Activated CD8-positive, alpha-beta memory T cell treated with anti-CD3 and anti-CD28 coated beads, Interleukin-2, amount 10 ng/mL, durations not matched to agents 7 days and 5 days (primary cell): ENCODE measurements around the gene PDE9A. TPM values are rescaled to one million over a fixed set of nuclear protein-coding genes. Genes with fewer than 3 reads are reported as not detected.

Experiments
- ATAC-seq: fragments of 150-1000 bp; cut with Tn5 transposase; one replicate; pipeline ENCODE4 v1.10.0; 2021; ENCODE audit warnings: moderate library complexity
- CTCF ChIA-PET: fragments of 350-600 bp; sonication (Branson Sonifier 250); formaldehyde crosslinking; loops from one replicate; lab custom pipeline; 2021; ENCODE audit warnings: antibody characterized with exemption; lab: Charles Lee
- DNase-seq: peaks from one replicate; pipeline ENCODE4 v3.0.0-alpha.2; 2020
- H3K27ac Mint-ChIP-seq: one replicate; pipeline ENCODE4 v1.8.0; 2021; ENCODE audit warnings: mild to moderate bottlenecking, mixed read lengths
- H3K27me3 Mint-ChIP-seq: one replicate; pipeline ENCODE4 v1.8.0; 2021; ENCODE audit warnings: mixed read lengths
- H3K36me3 Mint-ChIP-seq: one replicate; pipeline ENCODE4 v1.8.0; 2021; ENCODE audit warnings: mild to moderate bottlenecking, mixed read lengths
- H3K4me1 Mint-ChIP-seq: one replicate; pipeline ENCODE4 v1.8.0; 2021; ENCODE audit warnings: mixed read lengths
- H3K4me3 Mint-ChIP-seq: one replicate; pipeline ENCODE4 v1.8.0; 2021; ENCODE audit warnings: mild to moderate bottlenecking, moderate library complexity, mixed read lengths
- H3K9me3 Mint-ChIP-seq: one replicate; pipeline ENCODE4 v1.8.0; 2022; ENCODE audit warnings: low read depth, mixed read lengths
- total RNA-seq, 2 experiments: library from RNA; stranded (reverse); gene quantifications; one replicate each; pipeline ENCODE4 v1.2.3, GENCODE V29; 2021

Gene PDE9A
- total RNA-seq, 2 experiments from 2014 or later = 2.0 to 6.8 TPM

- Mint-ChIP-seq H3K36me3 (peaks cover 1% of the 10 kb centered on the region), H3K4me3 (no peak overlapping the region), H3K27ac (no peak overlapping the region), H3K4me1 (peaks cover 19% of the 10 kb centered on the region), H3K27me3 (peaks cover 11% of the 10 kb centered on the region), H3K9me3 (no peaks in the 10 kb centered on the region)
- ATAC-seq = no peak
- DNase-seq = no peak
- CTCF ChIA-PET = no interaction called here
Measured at GRCh38 chr21:42722808-42723473, 69.5 kb downstream of the PDE9A start.

- H3K4me1 Mint-ChIP-seq = peaks cover 19% of the 10 kb centered on the region
- ATAC-seq (no peak), DNase-seq (no peak)
- no peak overlapping the region for H3K27ac Mint-ChIP-seq
- no peak overlapping the region for H3K4me3 Mint-ChIP-seq
- H3K36me3 Mint-ChIP-seq = peaks cover 7% of the 10 kb centered on the region
- CTCF ChIA-PET = no interaction called here
- peaks cover 11% of the 10 kb centered on the region for H3K27me3 Mint-ChIP-seq
- H3K9me3 Mint-ChIP-seq = peaks cover 4% of the 10 kb centered on the region
Measured at GRCh38 chr21:42724226-42724920, 71.0 kb downstream of the PDE9A start.

- Mint-ChIP-seq H3K4me3 (no peak overlapping the region), H3K36me3 (peaks cover 9% of the 10 kb centered on the region), H3K9me3 (peaks cover 5% of the 10 kb centered on the region), H3K27ac (no peak overlapping the region), H3K27me3 (peaks cover 10% of the 10 kb centered on the region), H3K4me1 (peaks cover 26% of the 10 kb centered on the region)
- no peak for ATAC-seq
- CTCF ChIA-PET = no interaction called here
- no peak for DNase-seq
Measured at GRCh38 chr21:42725416-42725930, 72.1 kb downstream of the PDE9A start.

GRCh38 chr21:42731264-42732032, 78.0 kb downstream of the PDE9A start:
- Mint-ChIP-seq H3K27ac (no peak overlapping the region), H3K4me3 (no peak overlapping the region), H3K27me3 (peaks cover 7% of the 10 kb centered on the region), H3K36me3 (peaks cover 23% of the 10 kb centered on the region), H3K9me3 (peaks cover 7% of the 10 kb centered on the region), H3K4me1 (peaks cover 43% of the 10 kb centered on the region)
- DNase-seq (no peak), ATAC-seq (no peak)
- CTCF ChIA-PET = interaction anchor here (1.6 kb wide), 1 partner anchor 47 kb away, joined by 4 read pairs; no protein-coding TSS in a partner anchor

DNA sequence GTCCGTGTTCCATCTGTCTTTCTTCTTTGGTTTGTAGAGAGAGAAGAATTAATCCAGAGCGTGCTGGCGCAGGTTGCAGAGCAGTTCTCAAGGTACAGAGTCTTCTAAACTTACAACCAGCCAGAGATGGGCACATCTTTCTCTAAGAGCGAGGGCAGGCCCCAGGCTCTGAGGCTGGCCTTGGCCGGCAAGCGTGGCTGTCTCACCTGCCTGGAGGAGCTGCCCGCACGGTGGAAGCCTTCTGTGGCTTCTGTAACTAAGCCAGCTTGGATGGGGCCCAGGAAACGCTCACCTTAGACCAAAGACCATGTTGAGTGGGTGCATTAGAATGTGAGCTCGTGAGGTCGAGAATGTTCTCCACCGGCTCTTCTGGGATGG, 78.6 kb downstream of the PDE9A start:
- no peak overlapping the region for H3K27ac Mint-ChIP-seq
- peaks cover 23% of the 10 kb centered on the region for H3K36me3 Mint-ChIP-seq
- CTCF ChIA-PET = interaction anchor here (1.6 kb wide), 1 partner anchor 47 kb away, joined by 4 read pairs; no protein-coding TSS in a partner anchor
- H3K9me3 Mint-ChIP-seq = peaks cover 7% of the 10 kb centered on the region
- peaks cover 48% of the 10 kb centered on the region for H3K4me1 Mint-ChIP-seq
- no peak for ATAC-seq
- H3K4me3 Mint-ChIP-seq = no peak overlapping the region
- H3K27me3 Mint-ChIP-seq = peaks cover 6% of the 10 kb centered on the region
- no peak for DNase-seq

GRCh38 chr21:42733037-42733627, 79.7 kb downstream of the PDE9A start:
- Mint-ChIP-seq H3K36me3 (peaks cover 22% of the 10 kb centered on the region), H3K9me3 (peaks cover 7% of the 10 kb centered on the region), H3K27ac (no peak overlapping the region), H3K4me1 (peaks cover 59% of the 10 kb centered on the region), H3K27me3 (no peaks in the 10 kb centered on the region), H3K4me3 (no peak overlapping the region)
- DNase-seq (no peak), ATAC-seq (no peak)
- CTCF ChIA-PET = interaction anchor here (1.6 kb wide), 1 partner anchor 48 kb away, joined by 4 read pairs; no protein-coding TSS in a partner anchor

- CTCF ChIA-PET = interaction anchor here (1.2 to 1.9 kb wide), 2 partner anchors 13 to 84 kb away, joined by 3 to 8 read pairs; no protein-coding TSS in a partner anchor
- no peak for DNase-seq
- Mint-ChIP-seq H3K27ac (peak overlapping the region; percentile 94), H3K4me3 (no peak overlapping the region), H3K4me1 (peaks cover 64% of the 10 kb centered on the region), H3K27me3 (no peaks in the 10 kb centered on the region), H3K9me3 (peaks cover 7% of the 10 kb centered on the region), H3K36me3 (peaks cover 21% of the 10 kb centered on the region)
- no peak for ATAC-seq
Measured at GRCh38 chr21:42733874-42734273, 80.5 kb downstream of the PDE9A start.

DNA sequence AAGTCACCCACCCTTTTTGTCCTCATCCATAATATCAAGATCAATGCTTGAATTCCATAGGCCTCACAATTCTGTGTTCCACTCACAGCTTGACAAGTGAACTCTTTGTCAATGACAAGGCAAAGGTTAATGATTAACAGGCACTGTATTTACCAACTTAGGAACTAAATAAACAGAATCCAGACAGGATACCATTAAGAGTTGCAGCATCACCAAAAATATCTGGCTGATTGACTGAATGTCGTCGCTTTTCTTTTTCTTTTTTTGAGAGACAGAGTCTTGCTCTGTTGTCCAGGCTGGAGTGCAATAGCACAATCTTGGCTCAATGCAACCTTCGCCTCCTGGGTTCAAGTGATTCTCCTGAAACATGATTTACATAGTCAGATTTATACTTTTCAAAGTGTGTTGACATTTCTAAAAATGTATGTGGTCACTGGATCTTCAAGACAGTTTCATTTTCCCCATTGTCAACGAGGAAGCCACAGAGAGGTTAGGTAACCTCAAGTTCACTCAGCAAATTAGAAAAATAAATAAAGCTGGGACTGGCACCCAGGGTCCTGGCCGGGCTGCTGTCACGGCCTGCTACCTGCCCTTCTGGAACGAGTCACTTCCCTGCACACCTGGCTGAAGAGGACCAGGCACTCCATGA, 81.0 kb downstream of the PDE9A start:
- ATAC-seq = peak; percentile 76
- DNase-seq = peak; percentile 54
- Mint-ChIP-seq H3K9me3 (peaks cover 2% of the 10 kb centered on the region), H3K27ac (peak overlapping the region; percentile 94), H3K36me3 (peaks cover 16% of the 10 kb centered on the region), H3K4me1 (peaks cover 66% of the 10 kb centered on the region), H3K27me3 (no peaks in the 10 kb centered on the region), H3K4me3 (peak overlapping the region; percentile 35)
- CTCF ChIA-PET = interaction anchor here (0.9 to 1.9 kb wide), 3 partner anchors 12 to 84 kb away, joined by 3 to 8 read pairs (median 3); no protein-coding TSS in a partner anchor

- CTCF ChIA-PET = interaction anchor here (0.9 to 1.9 kb wide), 3 partner anchors 12 to 83 kb away, joined by 3 to 8 read pairs (median 3); no protein-coding TSS in a partner anchor
- no peaks in the 10 kb centered on the region for H3K27me3 Mint-ChIP-seq
- peak overlapping the region; percentile 94 for H3K27ac Mint-ChIP-seq
- peaks cover 2% of the 10 kb centered on the region for H3K9me3 Mint-ChIP-seq
- peaks cover 14% of the 10 kb centered on the region for H3K36me3 Mint-ChIP-seq
- ATAC-seq (no peak), DNase-seq (no peak)
- H3K4me3 Mint-ChIP-seq = peak overlapping the region; percentile 35
- peaks cover 60% of the 10 kb centered on the region for H3K4me1 Mint-ChIP-seq
Measured at GRCh38 chr21:42735061-42735460, 81.6 kb downstream of the PDE9A start.

DNA sequence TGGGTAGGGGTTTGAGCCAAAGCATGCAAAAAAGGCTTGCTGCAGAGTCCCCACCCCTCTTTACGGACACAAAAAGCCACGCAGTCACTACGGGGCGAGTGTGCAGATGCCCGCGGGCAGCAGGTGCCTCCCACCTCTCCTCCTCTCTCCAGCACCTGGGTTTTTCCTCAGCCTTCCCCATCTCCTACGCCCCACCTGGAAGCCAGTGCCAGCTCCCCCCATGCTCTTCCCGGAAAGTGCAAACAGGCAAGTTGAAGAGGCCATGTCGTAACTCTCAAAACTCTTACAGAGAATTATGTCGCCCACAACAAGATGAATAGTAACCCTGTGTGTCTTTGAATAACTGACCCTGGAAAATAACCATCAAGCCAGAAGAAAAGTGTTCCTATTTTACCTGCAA, 82.5 kb downstream of the PDE9A start:
- CTCF ChIA-PET = no interaction called here
- no peaks in the 10 kb centered on the region for H3K27me3 Mint-ChIP-seq
- no peak for DNase-seq
- no peak overlapping the region for H3K4me3 Mint-ChIP-seq
- H3K36me3 Mint-ChIP-seq = peaks cover 14% of the 10 kb centered on the region
- peaks cover 58% of the 10 kb centered on the region for H3K4me1 Mint-ChIP-seq
- H3K27ac Mint-ChIP-seq = peak overlapping the region; percentile 69
- peaks cover 2% of the 10 kb centered on the region for H3K9me3 Mint-ChIP-seq
- no peak for ATAC-seq

DNA sequence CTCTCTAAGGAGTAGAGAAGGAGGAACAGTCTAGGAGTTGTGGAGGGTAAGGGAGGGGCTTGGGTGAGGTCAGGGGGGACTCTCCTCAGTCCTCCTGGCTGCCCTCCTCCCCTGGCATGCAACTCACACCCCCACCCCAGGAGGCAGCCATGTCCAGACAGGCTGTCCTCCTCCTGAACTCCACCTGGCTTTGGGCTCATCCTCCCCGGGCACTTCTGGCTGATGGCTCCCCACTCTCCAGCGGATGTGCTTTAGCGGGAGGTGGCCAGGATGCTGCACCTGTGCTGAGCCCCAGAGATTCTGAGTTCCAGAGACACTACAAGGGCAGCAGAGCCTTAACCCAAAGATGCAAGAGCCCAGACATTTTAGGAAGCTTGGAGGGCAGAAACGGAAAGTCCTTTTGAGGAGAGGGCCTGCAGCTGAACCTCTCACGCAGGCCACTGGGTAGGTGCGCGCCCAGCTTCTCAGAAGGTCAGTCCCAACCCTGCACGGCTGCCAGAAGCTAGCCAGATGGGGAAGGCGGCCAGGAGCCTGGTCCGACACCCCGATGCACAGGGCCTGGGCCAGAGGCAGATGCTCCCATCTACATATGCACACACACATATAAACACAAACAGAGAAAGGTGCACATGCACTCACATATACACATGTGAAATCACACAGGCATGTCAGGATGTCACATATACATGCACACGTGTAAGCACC, 83.4 kb downstream of the PDE9A start:
- H3K4me3 Mint-ChIP-seq = no peak overlapping the region
- CTCF ChIA-PET = no interaction called here
- peaks cover 2% of the 10 kb centered on the region for H3K9me3 Mint-ChIP-seq
- H3K36me3 Mint-ChIP-seq = peaks cover 14% of the 10 kb centered on the region
- H3K4me1 Mint-ChIP-seq = peaks cover 55% of the 10 kb centered on the region
- DNase-seq (no peak), ATAC-seq (no peak)
- H3K27ac Mint-ChIP-seq = peak overlapping the region; percentile 91
- H3K27me3 Mint-ChIP-seq = no peaks in the 10 kb centered on the region
